HUES6 (cell line): ENCODE measurements around the gene GOLGA7B.

Experiments
- H3K27ac ChIP-seq: 2 replicates; pipeline ENCODE4 v1.7.0; 2013; ENCODE audit warnings: low read depth, mild to moderate bottlenecking, low read length, inconsistent platforms
- H3K27me3 ChIP-seq: 2 replicates; pipeline ENCODE4 v1.6.1; 2013; ENCODE audit warnings: low read length; ENCODE audit not compliant: control insufficient read depth, insufficient read depth
- H3K36me3 ChIP-seq: 2 replicates; pipeline ENCODE4 v1.6.1; 2013; ENCODE audit warnings: low read length; ENCODE audit not compliant: control insufficient read depth, insufficient read depth
- H3K4me1 ChIP-seq: 2 replicates; pipeline ENCODE4 v1.6.1; 2013; ENCODE audit warnings: low read length; ENCODE audit not compliant: control insufficient read depth, insufficient read depth
- H3K4me3 ChIP-seq: 2 replicates; pipeline ENCODE4 v1.5.1; 2013; ENCODE audit warnings: low read depth, low read length
- H3K9ac ChIP-seq: one replicate; pipeline ENCODE4 v1.6.1; 2013; ENCODE audit warnings: mild to moderate bottlenecking, low read length
- H3K9me3 ChIP-seq: 2 replicates; pipeline ENCODE4 v1.6.1; 2013; ENCODE audit warnings: low read depth, low read length; ENCODE audit not compliant: control insufficient read depth, insufficient read depth

GOLGA7B gene

GRCh38 chr10:97895915-97896314 lies 46.3 kb downstream of the GOLGA7B start:
- Histone ChIP-seq H3K27ac (no peak overlapping the region), H3K36me3 (no peaks in the 10 kb centered on the region), H3K9ac (no peak overlapping the region), H3K9me3 (no peaks in the 10 kb centered on the region), H3K4me1 (peaks cover 17% of the 10 kb centered on the region; the same call in 1 of the 2 replicates), H3K27me3 (no peaks in the 10 kb centered on the region), H3K4me3 (no peak overlapping the region)

GRCh38 chr10:97896756-97897358 lies 47.2 kb downstream of the GOLGA7B start:
- no peak overlapping the region for H3K27ac ChIP-seq
- no peaks in the 10 kb centered on the region for H3K9me3 ChIP-seq
- no peaks in the 10 kb centered on the region for H3K27me3 ChIP-seq
- no peaks in the 10 kb centered on the region for H3K36me3 ChIP-seq
- no peak overlapping the region for H3K4me3 ChIP-seq
- H3K9ac ChIP-seq, result no peak overlapping the region
- peaks cover 11% of the 10 kb centered on the region; the same call in 1 of the 2 replicates for H3K4me1 ChIP-seq

- Histone ChIP-seq H3K9ac (no peak overlapping the region), H3K27me3 (no peaks in the 10 kb centered on the region), H3K9me3 (no peaks in the 10 kb centered on the region), H3K4me1 (peaks cover 6% of the 10 kb centered on the region; the same call in 1 of the 2 replicates), H3K27ac (no peak overlapping the region), H3K36me3 (no peaks in the 10 kb centered on the region), H3K4me3 (no peak overlapping the region)
Measured at GRCh38 chr10:97898429-97898828, 48.8 kb downstream of the GOLGA7B start.

GRCh38 chr10:97901381-97901780 lies 51.7 kb downstream of the GOLGA7B start:
- Histone ChIP-seq H3K27ac (no peak overlapping the region), H3K27me3 (no peaks in the 10 kb centered on the region), H3K9me3 (no peaks in the 10 kb centered on the region), H3K36me3 (no peaks in the 10 kb centered on the region), H3K4me3 (no peak overlapping the region), H3K4me1 (peaks cover 13% of the 10 kb centered on the region; the same call in 1 of the 2 replicates), H3K9ac (no peak overlapping the region)

- H3K9ac ChIP-seq, result no peak overlapping the region
- no peak overlapping the region for H3K27ac ChIP-seq
- H3K4me1 ChIP-seq, result peaks cover 11% of the 10 kb centered on the region; the same call in 1 of the 2 replicates
- H3K36me3 ChIP-seq, result no peaks in the 10 kb centered on the region
- H3K4me3 ChIP-seq, result no peak overlapping the region
- no peaks in the 10 kb centered on the region for H3K27me3 ChIP-seq
- no peaks in the 10 kb centered on the region for H3K9me3 ChIP-seq
Measured at GRCh38 chr10:97903128-97904017, 53.7 kb downstream of the GOLGA7B start.

GRCh38 chr10:97904018-97904381 lies 54.4 kb downstream of the GOLGA7B start:
- H3K4me1 ChIP-seq, result peaks cover 7% of the 10 kb centered on the region; the same call in 1 of the 2 replicates
- H3K4me3 ChIP-seq, result no peak overlapping the region
- H3K27me3 ChIP-seq, result no peaks in the 10 kb centered on the region
- no peak overlapping the region for H3K9ac ChIP-seq
- H3K36me3 ChIP-seq, result no peaks in the 10 kb centered on the region
- no peaks in the 10 kb centered on the region for H3K9me3 ChIP-seq
- H3K27ac ChIP-seq, result no peak overlapping the region

- H3K36me3 ChIP-seq, result no peaks in the 10 kb centered on the region
- no peak overlapping the region for H3K27ac ChIP-seq
- peaks cover 7% of the 10 kb centered on the region; the same call in 1 of the 2 replicates for H3K4me1 ChIP-seq
- no peaks in the 10 kb centered on the region for H3K9me3 ChIP-seq
- no peak overlapping the region for H3K9ac ChIP-seq
- no peak overlapping the region for H3K4me3 ChIP-seq
- no peaks in the 10 kb centered on the region for H3K27me3 ChIP-seq
Measured at GRCh38 chr10:97904576-97904975, 54.9 kb downstream of the GOLGA7B start.

GRCh38 chr10:97905276-97905675 lies 55.6 kb downstream of the GOLGA7B start:
- Histone ChIP-seq H3K9ac (no peak overlapping the region), H3K9me3 (no peaks in the 10 kb centered on the region), H3K36me3 (no peaks in the 10 kb centered on the region), H3K4me3 (no peak overlapping the region), H3K27me3 (no peaks in the 10 kb centered on the region), H3K27ac (no peak overlapping the region), H3K4me1 (peaks cover 7% of the 10 kb centered on the region; the same call in 1 of the 2 replicates)

- H3K27ac ChIP-seq, result no peak overlapping the region
- H3K4me1 ChIP-seq, result peaks cover 7% of the 10 kb centered on the region; the same call in 1 of the 2 replicates
- no peak overlapping the region for H3K9ac ChIP-seq
- no peaks in the 10 kb centered on the region for H3K27me3 ChIP-seq
- H3K9me3 ChIP-seq, result no peaks in the 10 kb centered on the region
- no peaks in the 10 kb centered on the region for H3K36me3 ChIP-seq
- H3K4me3 ChIP-seq, result no peak overlapping the region
Measured at GRCh38 chr10:97907211-97907610, 57.6 kb downstream of the GOLGA7B start.

GRCh38 chr10:97907830-97908229 lies 58.2 kb downstream of the GOLGA7B start:
- Histone ChIP-seq H3K9me3 (no peaks in the 10 kb centered on the region), H3K4me1 (peaks cover 7% of the 10 kb centered on the region; the same call in 1 of the 2 replicates), H3K27ac (no peak overlapping the region), H3K9ac (no peak overlapping the region), H3K36me3 (no peaks in the 10 kb centered on the region), H3K4me3 (no peak overlapping the region), H3K27me3 (peaks cover 5% of the 10 kb centered on the region; the same call in 1 of the 2 replicates)

- Histone ChIP-seq H3K9ac (no peak overlapping the region), H3K27ac (no peak overlapping the region), H3K4me1 (peaks cover 4% of the 10 kb centered on the region; the same call in 1 of the 2 replicates), H3K36me3 (no peaks in the 10 kb centered on the region), H3K27me3 (peaks cover 21% of the 10 kb centered on the region; the same call in 1 of the 2 replicates), H3K4me3 (no peak overlapping the region), H3K9me3 (no peaks in the 10 kb centered on the region)
Measured at GRCh38 chr10:97910661-97911060, 61.0 kb downstream of the GOLGA7B start.
